ENCODE results near the gene TMPRSS9.

The TMPRSS9 gene

GRCh38 chr19:2359992-2360685 is at the start of gene TMPRSS9:
TSS of gene TMPRSS9 (plus strand) at chr19:2360265. CDS start at chr19:2389786, 29,521 bp downstream.
- no peak for DNase-seq (ENCODE audit: low read depth)

DNA sequence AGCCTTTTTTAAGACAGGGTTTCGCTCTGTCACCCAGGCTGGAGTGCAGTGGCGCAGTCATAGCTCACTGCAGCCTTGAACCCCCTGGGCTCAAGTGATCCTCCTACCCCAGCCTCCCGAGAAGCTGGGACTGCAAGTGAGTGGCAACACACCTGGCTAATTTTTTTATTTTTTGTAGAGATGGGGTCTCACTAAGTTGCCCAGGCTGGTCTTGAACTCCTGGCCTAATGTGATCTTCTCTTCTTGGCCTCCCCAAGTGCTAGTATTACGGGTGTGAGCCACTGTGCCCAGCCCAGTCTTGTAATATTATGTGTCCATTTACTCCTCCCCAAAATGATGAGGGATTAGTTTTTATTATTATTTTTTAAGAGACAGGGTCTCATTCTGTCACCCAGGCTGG is 49.0 kb upstream of the TMPRSS9 start:
- no peak for DNase-seq (ENCODE audit: low read depth)

DNA sequence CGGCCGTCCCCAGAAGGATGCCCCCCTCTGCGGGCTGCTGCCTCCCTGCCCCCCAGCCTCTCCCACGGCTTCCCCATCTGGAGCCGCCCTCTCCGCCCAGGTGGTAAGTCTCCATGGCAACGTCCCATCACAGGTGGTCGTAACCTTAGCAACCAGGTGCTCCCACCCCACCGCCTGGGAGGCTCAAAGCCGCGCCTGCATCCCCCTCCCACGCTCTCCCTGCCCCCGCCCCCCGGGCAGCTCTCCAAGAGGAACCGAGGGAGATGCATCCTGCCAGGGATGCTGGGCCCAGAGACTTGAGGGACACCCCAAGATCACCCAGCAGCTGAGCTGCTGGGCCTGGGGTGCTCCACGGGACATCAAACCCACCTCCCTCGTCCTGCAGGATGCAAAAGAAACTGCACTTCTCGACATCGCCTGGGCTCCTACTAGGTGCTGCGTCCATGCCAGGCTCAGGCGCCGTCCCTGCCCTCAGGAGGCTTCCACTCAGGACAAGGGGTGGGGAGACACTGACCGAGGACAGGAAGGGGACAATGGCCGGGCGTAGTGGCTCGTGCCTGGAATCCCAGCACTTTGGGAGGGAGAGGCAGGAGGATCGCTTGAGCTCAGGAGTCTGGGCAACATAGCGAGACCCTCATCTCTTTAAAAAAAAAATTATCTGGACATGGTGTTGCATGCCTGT is 47.1 kb upstream of the TMPRSS9 start:
- no peak for DNase-seq (ENCODE audit: low read depth)

DNA sequence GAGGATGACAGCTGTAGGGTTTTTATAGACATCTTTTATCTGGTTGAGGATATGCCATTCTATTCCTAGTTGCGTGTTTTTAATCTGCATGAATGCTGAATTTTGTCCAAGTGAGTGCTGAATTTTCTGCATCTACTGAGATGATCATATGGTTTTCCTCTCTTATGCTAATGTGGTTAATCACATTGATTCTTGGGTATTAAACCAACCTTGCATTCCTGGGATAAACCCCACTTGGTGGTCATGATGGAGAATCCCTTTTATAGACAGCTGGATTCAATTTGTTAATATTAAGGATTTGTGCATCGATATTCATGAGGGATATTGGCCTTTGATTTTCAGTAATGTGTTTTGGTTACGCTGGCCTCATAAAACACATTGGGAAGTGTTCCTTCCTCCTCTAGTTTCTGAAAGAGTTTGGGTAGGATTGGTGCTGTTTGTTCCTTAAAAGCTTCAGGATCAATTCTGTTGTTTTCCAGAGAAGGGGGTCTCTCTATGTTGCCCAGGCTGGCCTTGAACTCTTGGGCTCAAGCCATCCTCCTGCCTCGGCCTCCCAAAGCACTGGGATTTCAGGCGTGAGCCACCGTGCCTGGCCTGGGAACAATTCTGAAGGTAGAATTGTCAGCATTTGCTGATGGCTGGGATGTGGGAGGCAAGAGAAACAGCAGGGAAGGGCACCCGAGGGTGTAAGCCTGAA is 44.8 kb upstream of the TMPRSS9 start:
- DNase-seq (ENCODE audit: low read depth): no peak

GRCh38 chr19:2315818-2316353 is 44.2 kb upstream of the TMPRSS9 start:
- peak; percentile 42 for DNase-seq (ENCODE audit: low read depth)

GRCh38 chr19:2317300-2317699 is 42.8 kb upstream of the TMPRSS9 start:
- no peak for DNase-seq (ENCODE audit: low read depth)

DNA sequence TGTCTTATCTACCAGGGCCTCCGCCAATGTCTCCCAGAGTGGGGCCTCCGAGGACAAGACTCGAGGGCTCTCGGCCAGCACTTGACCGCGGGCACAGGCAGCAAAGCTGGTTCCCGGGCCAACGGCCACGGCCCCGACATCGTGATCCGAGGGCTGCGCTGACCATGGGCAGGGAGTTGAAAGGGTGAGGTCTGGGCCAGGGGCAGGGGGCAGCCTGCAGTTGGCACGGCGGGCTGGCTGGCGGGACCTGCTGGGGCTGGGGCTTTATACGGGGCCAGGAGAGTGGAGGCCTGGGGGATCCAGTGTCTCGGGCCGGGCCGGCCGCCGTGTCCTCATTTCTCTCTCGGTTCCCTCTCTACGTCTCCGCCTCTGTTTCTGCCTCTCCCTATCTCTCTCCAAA is 42.3 kb upstream of the TMPRSS9 start:
- DNase-seq (ENCODE audit: low read depth): no peak

DNA sequence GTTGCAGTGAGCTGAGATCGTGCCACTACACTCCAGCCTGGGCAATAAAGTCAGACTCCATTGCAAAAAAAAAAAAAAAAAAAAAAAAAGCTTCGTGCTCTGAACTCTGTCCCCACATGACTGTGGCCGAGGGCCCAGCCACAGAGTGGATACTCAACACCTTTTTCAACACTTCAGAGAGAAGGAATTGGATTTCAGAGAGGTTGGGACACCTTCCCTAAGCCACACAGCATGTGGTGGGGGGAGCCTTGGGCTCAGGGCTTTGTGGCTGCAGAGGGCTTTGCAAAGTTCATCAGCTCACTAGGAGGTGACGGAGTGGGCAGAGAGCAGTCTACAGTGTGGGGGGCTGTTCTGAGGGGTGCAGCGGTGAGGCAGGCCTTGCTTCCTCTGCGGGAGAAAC is 41.1 kb upstream of the TMPRSS9 start:
- DNase-seq (ENCODE audit: low read depth): no peak

GRCh38 chr19:2319551-2319950 is 40.5 kb upstream of the TMPRSS9 start:
- no peak for DNase-seq (ENCODE audit: low read depth)

DNA sequence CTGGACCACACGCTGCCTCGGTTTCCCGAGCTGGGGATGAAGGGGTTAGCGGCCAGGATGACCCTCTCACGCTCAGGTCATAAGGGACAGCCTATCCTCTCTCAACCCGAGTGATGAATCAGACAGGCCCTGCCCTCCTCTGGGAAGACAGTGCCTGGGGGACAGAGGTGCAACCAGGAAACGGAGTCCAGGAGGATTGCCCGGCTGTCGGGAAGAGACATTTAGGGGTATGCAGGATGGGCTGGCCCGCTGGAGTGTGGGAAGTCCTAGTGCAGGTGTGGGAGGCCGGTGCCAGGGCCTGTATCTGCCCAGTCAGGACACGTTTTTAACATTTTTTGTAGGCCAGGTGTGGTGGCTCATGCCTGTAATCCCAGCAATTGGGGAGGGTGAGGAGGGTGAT is 40.0 kb upstream of the TMPRSS9 start:
- no peak for DNase-seq (ENCODE audit: low read depth)

DNA sequence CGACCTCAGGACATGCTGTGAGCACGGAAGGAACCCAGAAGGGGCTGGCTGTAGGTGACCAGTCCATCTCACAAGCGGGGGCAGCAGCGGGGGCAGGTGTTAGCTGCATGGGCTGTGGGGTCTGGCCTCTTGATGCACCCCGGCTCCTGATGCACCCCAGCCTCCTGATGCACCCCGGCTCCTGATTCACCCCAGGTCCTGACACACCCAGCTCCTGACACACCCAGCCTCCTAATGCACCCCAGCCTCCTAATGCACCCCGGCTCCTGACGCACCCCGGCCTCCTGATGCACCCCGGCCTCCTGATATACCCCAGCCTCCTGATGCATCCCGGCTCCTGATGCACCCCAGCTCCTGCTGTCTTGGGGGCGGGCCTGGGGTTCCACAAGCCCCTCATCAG is 39.1 kb upstream of the TMPRSS9 start:
- DNase-seq (ENCODE audit: low read depth): no peak

DNA sequence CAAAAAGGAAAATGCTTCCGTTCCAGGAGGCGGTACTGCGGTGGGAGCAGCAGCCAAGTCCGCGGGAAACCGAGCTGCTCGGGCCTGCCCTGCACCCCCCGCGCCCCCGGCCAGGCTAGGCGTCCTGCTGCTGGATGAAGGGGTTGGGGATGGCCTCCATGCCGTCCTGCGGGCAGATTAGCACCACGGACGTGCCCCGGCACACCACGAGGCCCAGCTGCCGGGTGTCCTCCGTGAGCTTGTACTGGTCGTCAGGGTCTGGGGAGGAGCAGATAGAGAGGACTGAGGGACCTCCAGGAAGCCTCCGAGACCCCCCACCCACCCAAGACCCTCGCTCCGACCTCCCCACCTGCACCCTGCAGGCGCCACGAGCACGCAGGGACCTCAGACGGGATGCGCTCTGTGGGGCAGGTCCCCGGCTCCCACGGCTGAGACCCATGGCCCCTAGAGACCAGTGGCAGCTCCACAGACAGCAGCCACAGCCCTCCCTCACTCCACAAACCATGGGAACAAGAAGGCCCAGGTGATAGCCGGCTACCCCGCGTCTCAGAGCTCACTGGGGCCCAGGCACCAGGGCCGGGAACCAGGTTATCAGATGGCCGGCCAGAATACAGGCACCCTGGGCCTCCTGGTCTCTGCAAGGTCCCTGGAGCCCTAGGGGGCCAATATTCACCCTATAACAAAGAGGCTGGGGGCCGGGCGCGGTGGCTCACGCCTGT is 38.3 kb upstream of the TMPRSS9 start:
- no peak for DNase-seq (ENCODE audit: low read depth)

GRCh38 chr19:2323707-2324106 is 36.4 kb upstream of the TMPRSS9 start:
- DNase-seq (ENCODE audit: low read depth): no peak

- no peak for DNase-seq (ENCODE audit: low read depth)
These were observed 35.7 kb upstream of the TMPRSS9 start for GRCh38 chr19:2324220-2324948.

GRCh38 chr19:2325281-2326046 is 34.6 kb upstream of the TMPRSS9 start:
- no peak for DNase-seq (ENCODE audit: low read depth)

DNA sequence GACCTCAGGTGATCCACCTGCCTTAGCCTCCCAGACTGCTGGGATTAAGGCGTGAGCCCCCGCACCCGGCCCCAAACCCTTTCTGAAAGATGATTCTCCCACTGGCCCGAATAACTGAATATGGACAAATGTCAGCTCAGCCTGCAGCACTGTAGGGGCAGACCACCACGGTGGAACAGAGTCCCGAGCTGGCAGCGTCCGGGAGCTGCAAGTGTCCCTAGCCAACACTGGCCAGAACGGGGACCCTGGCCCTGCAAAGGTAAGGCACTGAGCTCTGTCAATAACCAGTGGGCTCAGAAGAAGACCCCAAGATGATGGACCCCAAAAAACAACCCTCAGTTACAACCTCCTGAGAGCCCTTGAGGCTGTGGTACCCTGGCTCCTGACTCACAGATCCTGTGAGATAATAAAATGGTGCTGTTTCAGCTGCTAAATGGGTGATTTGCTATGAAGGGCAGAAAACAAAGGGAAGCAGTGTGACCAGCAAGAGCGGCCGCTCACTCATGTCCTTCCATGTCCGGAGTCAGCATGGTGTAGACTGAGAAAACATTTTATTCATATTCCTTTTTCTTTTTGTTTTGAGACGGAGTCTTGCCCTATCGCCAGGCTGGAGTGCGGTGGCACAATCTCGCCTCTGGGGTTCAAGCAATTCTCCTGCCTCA is 33.2 kb upstream of the TMPRSS9 start:
- no peak for DNase-seq (ENCODE audit: low read depth)

- peak; percentile 68 for DNase-seq (ENCODE audit: low read depth)
These were observed 32.2 kb upstream of the TMPRSS9 start for GRCh38 chr19:2327773-2328400.

DNA sequence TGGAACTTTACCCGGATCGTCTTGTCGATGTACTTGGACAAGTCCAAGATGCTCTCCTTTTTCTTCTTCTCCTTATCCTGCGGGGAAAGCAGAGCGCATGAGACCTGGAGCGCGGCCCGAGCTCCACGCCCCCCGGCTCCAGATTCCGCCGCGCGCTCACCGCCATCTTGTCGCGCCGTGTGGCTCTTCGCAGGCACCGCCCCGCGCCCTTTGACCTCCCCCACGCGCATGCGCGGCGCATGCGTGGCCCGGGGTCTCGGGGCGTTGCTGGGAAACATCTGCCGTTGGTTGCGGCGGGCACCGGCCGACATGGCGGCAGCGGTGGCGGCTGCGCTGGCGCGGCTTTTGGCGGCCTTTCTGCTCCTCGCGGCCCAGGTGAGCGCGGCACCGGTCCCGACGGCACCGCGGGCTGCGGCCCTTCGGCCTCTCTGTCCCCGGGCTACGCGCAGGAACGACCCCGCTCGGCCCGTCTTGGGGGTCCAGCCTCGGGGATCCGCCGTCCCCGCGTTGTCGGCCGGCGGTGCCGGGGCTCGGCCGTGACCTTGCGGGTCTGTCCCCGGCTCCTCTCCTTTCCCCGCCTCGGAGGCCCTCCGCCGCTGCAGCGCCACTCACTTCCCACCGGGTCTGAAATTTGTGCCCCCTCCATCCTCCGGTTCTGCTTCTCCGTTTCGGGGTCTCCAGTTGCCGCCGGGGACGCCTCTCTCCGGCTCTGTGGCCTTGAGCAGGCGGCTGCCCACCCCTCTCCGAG is 31.5 kb upstream of the TMPRSS9 start, which contains the start of the genes LSM7 and SPPL2B:
TSS of gene LSM7 (minus strand) at position 186 of the 748 bp plus-strand sequence. CDS start at position 166, 20 bp downstream.
TSS of gene SPPL2B (plus strand) at position 284 of the 748 bp plus-strand sequence. CDS start at position 310, 26 bp downstream.
- DNase-seq (ENCODE audit: low read depth): peak; percentile 74

DNA sequence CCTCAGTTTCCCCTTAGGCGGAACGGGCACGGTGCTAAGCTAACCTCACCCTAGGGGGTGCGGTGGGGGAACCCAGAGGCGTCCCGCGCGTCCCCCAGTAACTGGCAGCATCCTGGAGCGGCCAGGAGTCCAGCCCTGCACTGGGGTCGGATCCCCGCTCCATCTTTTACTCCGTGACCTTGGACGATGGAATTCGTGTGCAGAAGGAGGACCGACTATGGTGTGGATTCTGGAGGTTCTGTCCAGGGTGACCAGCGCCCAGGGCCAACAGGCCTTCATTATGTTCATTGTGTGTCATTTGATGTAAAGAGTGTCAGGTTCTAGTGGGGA is 31.0 kb upstream of the TMPRSS9 start:
- DNase-seq (ENCODE audit: low read depth): no peak
